ENCODE results near the gene CFAP92. TPM values are rescaled to one million over a fixed set of nuclear protein-coding genes. Genes with fewer than 3 reads are reported as not detected.

Gene CFAP92
- total RNA-seq, 1 donor from 2014 or later = not detected

- Mint-ChIP-seq H3K9me3 (ENCODE audit: unreplicated experiment) (no peaks in the 10 kb centered on the region), H3K4me1 (ENCODE audit: unreplicated experiment) (no peaks in the 10 kb centered on the region), H3K4me3 (ENCODE audit: unreplicated experiment) (no peak overlapping the region), H3K36me3 (ENCODE audit: unreplicated experiment) (no peaks in the 10 kb centered on the region), H3K27me3 (ENCODE audit: unreplicated experiment) (peaks cover 35% of the 10 kb centered on the region), H3K27ac (ENCODE audit: unreplicated experiment) (no peak overlapping the region)
- DNase-seq (ENCODE audit: extremely low spot score, unreplicated experiment) = no peak
- no peak for TF ChIP-seq CTCF (IDR thresholded peaks at IDR 0.05)
Observed at GRCh38 chr3:128970740-128971047, 23.2 kb downstream of the CFAP92 start.

DNA sequence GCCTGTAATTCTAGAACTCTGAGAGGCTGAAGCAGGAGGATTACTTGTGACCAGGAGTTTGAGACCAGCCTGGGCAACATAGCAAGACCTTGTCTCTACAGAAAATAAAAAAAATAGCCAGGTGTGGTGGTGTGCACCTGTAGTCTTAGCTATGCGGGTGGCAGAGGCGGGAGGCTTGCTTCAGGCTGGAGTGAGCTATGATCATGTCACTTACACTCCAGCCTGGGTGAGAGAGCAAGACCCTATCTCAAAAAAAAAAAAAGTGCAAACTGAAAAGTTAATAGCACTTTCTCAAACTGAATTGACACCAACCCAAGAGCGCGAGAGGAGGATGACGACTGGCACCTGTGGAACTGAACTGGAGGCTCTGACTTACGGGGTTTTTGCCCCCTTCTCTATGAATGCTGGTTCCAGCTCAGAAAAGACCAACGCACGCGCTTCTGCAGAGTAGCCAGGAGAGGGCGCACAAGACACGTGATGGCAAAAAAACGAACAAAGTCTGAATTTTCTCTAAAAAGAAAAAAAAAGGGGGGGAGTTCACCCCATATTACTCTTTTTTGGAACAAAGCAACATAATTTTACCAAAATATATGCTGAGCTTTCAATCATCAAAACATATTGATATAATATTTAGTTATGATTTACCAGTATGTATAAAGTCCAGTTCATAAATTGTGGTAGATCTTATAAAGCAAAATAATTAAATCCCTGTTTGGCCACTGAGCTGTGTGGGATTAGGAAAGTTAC, 23.7 kb downstream of the CFAP92 start:
- no peak for DNase-seq (ENCODE audit: extremely low spot score, unreplicated experiment)
- Mint-ChIP-seq H3K36me3 (ENCODE audit: unreplicated experiment) (no peaks in the 10 kb centered on the region), H3K4me1 (ENCODE audit: unreplicated experiment) (no peaks in the 10 kb centered on the region), H3K4me3 (ENCODE audit: unreplicated experiment) (no peak overlapping the region), H3K27me3 (ENCODE audit: unreplicated experiment) (peaks cover 34% of the 10 kb centered on the region), H3K27ac (ENCODE audit: unreplicated experiment) (no peak overlapping the region), H3K9me3 (ENCODE audit: unreplicated experiment) (no peaks in the 10 kb centered on the region)
- peak; percentile 96 for TF ChIP-seq CTCF (IDR thresholded peaks at IDR 0.05)

- H3K27ac Mint-ChIP-seq (ENCODE audit: unreplicated experiment) = no peak overlapping the region
- no peaks in the 10 kb centered on the region for H3K4me1 Mint-ChIP-seq (ENCODE audit: unreplicated experiment)
- H3K27me3 Mint-ChIP-seq (ENCODE audit: unreplicated experiment) = peaks cover 28% of the 10 kb centered on the region
- no peak for TF ChIP-seq CTCF (IDR thresholded peaks at IDR 0.05)
- H3K4me3 Mint-ChIP-seq (ENCODE audit: unreplicated experiment) = no peak overlapping the region
- no peaks in the 10 kb centered on the region for H3K36me3 Mint-ChIP-seq (ENCODE audit: unreplicated experiment)
- H3K9me3 Mint-ChIP-seq (ENCODE audit: unreplicated experiment) = no peaks in the 10 kb centered on the region
- DNase-seq (ENCODE audit: extremely low spot score, unreplicated experiment) = no peak
Observed at GRCh38 chr3:128967748-128968355, 26.0 kb downstream of the CFAP92 start.

- H3K27me3 Mint-ChIP-seq (ENCODE audit: unreplicated experiment) = peaks cover 44% of the 10 kb centered on the region
- H3K36me3 Mint-ChIP-seq (ENCODE audit: unreplicated experiment) = no peaks in the 10 kb centered on the region
- H3K27ac Mint-ChIP-seq (ENCODE audit: unreplicated experiment) = no peak overlapping the region
- DNase-seq (ENCODE audit: extremely low spot score, unreplicated experiment) = no peak
- H3K4me3 Mint-ChIP-seq (ENCODE audit: unreplicated experiment) = no peak overlapping the region
- H3K4me1 Mint-ChIP-seq (ENCODE audit: unreplicated experiment) = no peaks in the 10 kb centered on the region
- no peak for TF ChIP-seq CTCF (IDR thresholded peaks at IDR 0.05)
- H3K9me3 Mint-ChIP-seq (ENCODE audit: unreplicated experiment) = no peaks in the 10 kb centered on the region
Observed at GRCh38 chr3:128965818-128966217, 28.1 kb downstream of the CFAP92 start.

- no peak overlapping the region for H3K4me3 Mint-ChIP-seq (ENCODE audit: unreplicated experiment)
- no peak for TF ChIP-seq CTCF (IDR thresholded peaks at IDR 0.05)
- H3K27me3 Mint-ChIP-seq (ENCODE audit: unreplicated experiment) = peaks cover 50% of the 10 kb centered on the region
- H3K27ac Mint-ChIP-seq (ENCODE audit: unreplicated experiment) = no peak overlapping the region
- no peaks in the 10 kb centered on the region for H3K36me3 Mint-ChIP-seq (ENCODE audit: unreplicated experiment)
- no peaks in the 10 kb centered on the region for H3K4me1 Mint-ChIP-seq (ENCODE audit: unreplicated experiment)
- no peaks in the 10 kb centered on the region for H3K9me3 Mint-ChIP-seq (ENCODE audit: unreplicated experiment)
- no peak for DNase-seq (ENCODE audit: extremely low spot score, unreplicated experiment)
Observed at GRCh38 chr3:128965280-128965679, 28.6 kb downstream of the CFAP92 start.
